GM19238 (cell line): ENCODE results near the gene WNT1.
A peak's percentile ranks its signal among the peaks of the same experiment; 100 is the strongest.

ENCODE experiments used
- DNase-seq: peaks from one replicate; pipeline ENCODE4 v3.0.0; 2011; ENCODE audit warnings: low spot score; ENCODE audit not compliant: insufficient read length

Gene WNT1

GRCh38 chr12:48961331-48961730, 16.8 kb upstream of the WNT1 start:
- no peak for DNase-seq

GRCh38 chr12:48961801-48962200, 16.3 kb upstream of the WNT1 start:
- DNase-seq = no peak

GRCh38 chr12:48965298-48965838, 12.8 kb upstream of the WNT1 start:
- DNase-seq = no peak

GRCh38 chr12:48966177-48966895, 11.8 kb upstream of the WNT1 start:
- no peak for DNase-seq

GRCh38 chr12:48967991-48968390, 10.1 kb upstream of the WNT1 start:
- no peak for DNase-seq

- no peak for DNase-seq
Measured at GRCh38 chr12:48968467-48968866, 9.7 kb upstream of the WNT1 start.

GRCh38 chr12:48969160-48969771, 8.9 kb upstream of the WNT1 start:
- DNase-seq = no peak

- no peak for DNase-seq
Measured at GRCh38 chr12:48969833-48970701, 8.1 kb upstream of the WNT1 start.

GRCh38 chr12:48970702-48971334, 7.3 kb upstream of the WNT1 start:
- no peak for DNase-seq

- no peak for DNase-seq
Measured at GRCh38 chr12:48972213-48972951, 5.7 kb upstream of the WNT1 start.

- no peak for DNase-seq
Measured at GRCh38 chr12:48972952-48973483, 5.1 kb upstream of the WNT1 start.

- DNase-seq = no peak
Measured at GRCh38 chr12:48973531-48973930, 4.6 kb upstream of the WNT1 start.

GRCh38 chr12:48973941-48974673, 4.0 kb upstream of the WNT1 start:
- DNase-seq = no peak

- peak; percentile 85 for DNase-seq
Measured at GRCh38 chr12:48977290-48978281, 536 bp upstream of the WNT1 start.

GRCh38 chr12:48978741-48979601, 849 bp downstream of the WNT1 start:
- DNase-seq = no peak

GRCh38 chr12:48979602-48980388, 1.7 kb downstream of the WNT1 start:
- DNase-seq = no peak
